Measurements from ENCODE around the gene CAPNS1. TPM values are rescaled to one million over a fixed set of nuclear protein-coding genes. Genes with fewer than 3 reads are reported as not detected.
"Not testable (repeated sequence)": the region's sequence is repeated elsewhere in the genome, so short reads cannot be mapped to it uniquely, and the experiment has no call there.

CAPNS1 gene
- total and polyA plus RNA-seq, 2 experiments from 2014 or later, result 199 to 320 TPM

GRCh38 chr19:36172852-36173251, 33.0 kb downstream of the CAPNS1 start:
- TF ChIP-seq EZH2 (IDR thresholded peaks at IDR 0.05; ENCODE audit: borderline replicate concordance), result no peak
- TF ChIP-seq EZH2phosphoT487 (IDR thresholded peaks at IDR 0.05; ENCODE audit: low read depth, severe bottlenecking, unreplicated experiment), result no peak
- TF ChIP-seq, protein P1, sequence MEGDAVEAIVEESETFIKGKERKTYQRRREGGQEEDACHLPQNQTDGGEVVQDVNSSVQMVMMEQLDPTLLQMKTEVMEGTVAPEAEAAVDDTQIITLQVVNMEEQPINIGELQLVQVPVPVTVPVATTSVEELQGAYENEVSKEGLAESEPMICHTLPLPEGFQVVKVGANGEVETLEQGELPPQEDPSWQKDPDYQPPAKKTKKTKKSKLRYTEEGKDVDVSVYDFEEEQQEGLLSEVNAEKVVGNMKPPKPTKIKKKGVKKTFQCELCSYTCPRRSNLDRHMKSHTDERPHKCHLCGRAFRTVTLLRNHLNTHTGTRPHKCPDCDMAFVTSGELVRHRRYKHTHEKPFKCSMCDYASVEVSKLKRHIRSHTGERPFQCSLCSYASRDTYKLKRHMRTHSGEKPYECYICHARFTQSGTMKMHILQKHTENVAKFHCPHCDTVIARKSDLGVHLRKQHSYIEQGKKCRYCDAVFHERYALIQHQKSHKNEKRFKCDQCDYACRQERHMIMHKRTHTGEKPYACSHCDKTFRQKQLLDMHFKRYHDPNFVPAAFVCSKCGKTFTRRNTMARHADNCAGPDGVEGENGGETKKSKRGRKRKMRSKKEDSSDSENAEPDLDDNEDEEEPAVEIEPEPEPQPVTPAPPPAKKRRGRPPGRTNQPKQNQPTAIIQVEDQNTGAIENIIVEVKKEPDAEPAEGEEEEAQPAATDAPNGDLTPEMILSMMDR (IDR thresholded peaks at IDR 0.05; ENCODE audit: poor library complexity), result no peak
- H4K20me1 ChIP-seq (ENCODE audit: insufficient read depth, poor library complexity, severe bottlenecking), result no peaks in the 10 kb centered on the region
- no peak overlapping the region for H3K4me2 ChIP-seq
- no peaks in the 10 kb centered on the region for H3K27me3 ChIP-seq
- no peaks in the 10 kb centered on the region for H3K79me2 ChIP-seq
- no peak overlapping the region for H2AFZ ChIP-seq
- no peak for DNase-seq (ENCODE audit: low spot score)
- H3K9me3 ChIP-seq (ENCODE audit: low read depth), result no peaks in the 10 kb centered on the region
- H3K4me1 ChIP-seq (ENCODE audit: insufficient read depth), result peaks cover 12% of the 10 kb centered on the region
- H3K4me3 ChIP-seq, result no peak overlapping the region
- H3K27ac ChIP-seq, result no peak overlapping the region
- no peaks in the 10 kb centered on the region for H3K36me3 ChIP-seq (replicated peaks; ENCODE audit: insufficient read depth, low read depth)
- no peaks in the 10 kb centered on the region for H3K9me2 ChIP-seq (replicated peaks; ENCODE audit: insufficient read depth)
- 96% methylated on average over 5 of the region's 5 CpGs for WGBS (ENCODE audit: low lambda C conversion rate, missing lambda C conversion rate)

- not testable (repeated sequence) for DNase-seq (ENCODE audit: low spot score); H3K4me3 ChIP-seq; H3K9me2 ChIP-seq (replicated peaks; ENCODE audit: insufficient read depth); H3K27me3 ChIP-seq; H2AFZ ChIP-seq; H4K20me1 ChIP-seq (ENCODE audit: insufficient read depth, poor library complexity, severe bottlenecking); H3K4me2 ChIP-seq; H3K79me2 ChIP-seq; H3K36me3 ChIP-seq (replicated peaks; ENCODE audit: insufficient read depth, low read depth); H3K27ac ChIP-seq; H3K9me3 ChIP-seq (ENCODE audit: low read depth)
- H3K4me1 ChIP-seq (ENCODE audit: insufficient read depth), result peaks cover 12% of the 10 kb centered on the region
- WGBS (ENCODE audit: low lambda C conversion rate, missing lambda C conversion rate), result 83% methylated on average over 8 of the region's 8 CpGs
These were observed 34.0 kb downstream of the CAPNS1 start for GRCh38 chr19:36173846-36174245.

GRCh38 chr19:36179077-36179476, 39.2 kb downstream of the CAPNS1 start:
- not testable (repeated sequence) for H3K4me1 ChIP-seq (ENCODE audit: insufficient read depth); H3K9me2 ChIP-seq (replicated peaks; ENCODE audit: insufficient read depth); H2AFZ ChIP-seq; H3K27me3 ChIP-seq; H3K9me3 ChIP-seq (ENCODE audit: low read depth); H4K20me1 ChIP-seq (ENCODE audit: insufficient read depth, poor library complexity, severe bottlenecking); H3K79me2 ChIP-seq; H3K36me3 ChIP-seq (replicated peaks; ENCODE audit: insufficient read depth, low read depth); DNase-seq (ENCODE audit: low spot score); H3K4me3 ChIP-seq; H3K27ac ChIP-seq; H3K4me2 ChIP-seq
- 47% methylated on average over 2 of the region's 2 CpGs for WGBS (ENCODE audit: low lambda C conversion rate, missing lambda C conversion rate)

DNA sequence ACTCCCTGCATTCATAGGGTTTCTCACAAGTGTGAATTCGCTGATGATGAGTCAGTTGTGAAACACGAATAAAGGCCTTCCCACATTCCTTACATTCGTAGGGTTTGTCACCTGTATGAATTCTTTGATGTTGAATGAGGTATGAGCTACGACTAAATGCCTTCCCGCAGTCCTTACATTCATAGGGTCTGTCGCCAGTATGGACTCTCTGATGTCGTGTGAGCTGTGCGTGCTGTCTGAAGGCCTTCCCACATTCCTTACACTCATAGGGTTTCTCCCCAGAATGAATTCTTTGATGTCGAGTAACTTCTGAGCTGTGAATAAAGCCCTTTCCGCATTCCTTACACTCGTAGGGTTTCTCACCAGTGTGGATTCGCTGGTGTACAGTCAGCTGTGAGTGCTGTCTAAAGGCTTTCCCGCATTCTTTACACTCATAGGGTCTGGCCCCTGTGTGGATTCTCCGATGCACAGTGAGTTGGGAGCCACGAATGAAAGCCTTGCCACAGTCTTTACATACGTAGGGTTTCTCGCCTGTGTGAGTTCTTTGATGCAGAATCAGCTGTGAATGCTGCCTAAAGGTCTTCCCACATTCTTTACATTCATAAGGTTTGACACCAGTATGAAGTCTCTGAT, 42.9 kb downstream of the CAPNS1 start:
- Histone ChIP-seq H4K20me1 (ENCODE audit: insufficient read depth, poor library complexity, severe bottlenecking) (no peaks in the 10 kb centered on the region), H3K9me2 (replicated peaks; ENCODE audit: insufficient read depth) (no peaks in the 10 kb centered on the region), H3K36me3 (replicated peaks; ENCODE audit: insufficient read depth, low read depth) (no peaks in the 10 kb centered on the region), H3K4me1 (ENCODE audit: insufficient read depth) (no peaks in the 10 kb centered on the region), H3K9me3 (ENCODE audit: low read depth) (no peaks in the 10 kb centered on the region), H2AFZ (no peak overlapping the region), H3K4me3 (no peak overlapping the region), H3K27ac (no peak overlapping the region), H3K27me3 (no peaks in the 10 kb centered on the region), H3K79me2 (no peaks in the 10 kb centered on the region), H3K4me2 (no peak overlapping the region)
- 82% methylated on average over 17 of the region's 17 CpGs for WGBS (ENCODE audit: low lambda C conversion rate, missing lambda C conversion rate)
- DNase-seq (ENCODE audit: low spot score), result peak; percentile 12
- TF ChIP-seq EZH2 (IDR thresholded peaks at IDR 0.05; ENCODE audit: borderline replicate concordance), result no peak
- TF ChIP-seq EZH2phosphoT487 (IDR thresholded peaks at IDR 0.05; ENCODE audit: low read depth, severe bottlenecking, unreplicated experiment), result no peak
- TF ChIP-seq, protein P1 (IDR thresholded peaks at IDR 0.05; ENCODE audit: poor library complexity), result no peak
